HEK293T (cell line): Measurements from ENCODE around the gene DMBX1.

Experiments
- ARNT ChIP-seq: fragments of 450-650 bp; IDR thresholded peaks from 2 replicates; pipeline ENCODE4 v1.6.1; 2017; ENCODE audit warnings: mild to moderate bottlenecking
- BHLHE40 ChIP-seq: fragments of 450-650 bp; IDR thresholded peaks from 2 replicates; pipeline ENCODE4 v1.6.1; 2016; ENCODE audit warnings: mild to moderate bottlenecking, moderate library complexity, borderline replicate concordance
- CTBP1 ChIP-seq: fragments of 450-650 bp; IDR thresholded peaks from 2 replicates; pipeline ENCODE4 v1.6.1; 2016; ENCODE audit warnings: borderline replicate concordance
- ELF4 ChIP-seq: fragments of 450-650 bp; IDR thresholded peaks from 2 replicates; pipeline ENCODE4 v1.6.1; 2017; ENCODE audit warnings: antibody characterized with exemption
- FOXA1 ChIP-seq: fragments of 450-650 bp; IDR thresholded peaks from 2 replicates; pipeline ENCODE4 v1.6.1; 2016; ENCODE audit warnings: mild to moderate bottlenecking
- FOXK2 ChIP-seq: fragments of 450-650 bp; IDR thresholded peaks from 2 replicates; pipeline ENCODE4 v1.6.1; 2016; ENCODE audit warnings: mild to moderate bottlenecking
- FOXM1 ChIP-seq: fragments of 450-650 bp; IDR thresholded peaks from 2 replicates; pipeline ENCODE4 v1.6.1; 2017; ENCODE audit warnings: mild to moderate bottlenecking, borderline replicate concordance
- NFRKB ChIP-seq: fragments of 450-650 bp; IDR thresholded peaks from 2 replicates; pipeline ENCODE4 v1.6.1; 2016; ENCODE audit warnings: mild to moderate bottlenecking, moderate library complexity
- SP1 ChIP-seq: fragments of 450-650 bp; IDR thresholded peaks from 2 replicates; pipeline ENCODE4 v1.6.1; 2017
- TARDBP ChIP-seq: fragments of 450-650 bp; IDR thresholded peaks from 2 replicates; pipeline ENCODE4 v1.6.1; 2016
- ZNF384 ChIP-seq: fragments of 450-650 bp; IDR thresholded peaks from 2 replicates; pipeline ENCODE4 v1.6.1; 2016
- TF ChIP-seq, protein P1 (sequence below): fragments of 450-650 bp; IDR thresholded peaks from 2 replicates; pipeline ENCODE4 v1.6.1; 2016

DNA sequence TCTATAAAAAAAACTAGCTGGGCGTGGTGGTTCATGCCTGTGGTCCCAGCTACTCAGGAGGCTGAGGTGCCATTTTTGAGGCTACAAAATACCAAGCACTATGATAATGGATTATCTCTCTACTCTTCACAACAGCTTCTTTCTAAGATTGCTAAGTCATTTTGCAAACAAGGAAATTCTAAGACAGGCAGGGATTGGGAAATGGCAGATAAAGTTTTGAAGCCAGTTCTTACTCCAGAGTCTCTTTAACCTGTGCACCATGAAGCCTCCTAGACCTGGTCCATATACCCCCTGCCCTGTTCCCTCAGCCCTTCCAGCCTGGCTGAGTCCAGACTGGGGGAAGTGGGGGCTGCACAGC, 39.5 kb upstream of the DMBX1 start:
- no peak for TF ChIP-seq ARNT
- TF ChIP-seq FOXM1 = no peak
- no peak for TF ChIP-seq NFRKB
- no peak for TF ChIP-seq BHLHE40
- no peak for TF ChIP-seq ELF4
- TF ChIP-seq, protein P1, sequence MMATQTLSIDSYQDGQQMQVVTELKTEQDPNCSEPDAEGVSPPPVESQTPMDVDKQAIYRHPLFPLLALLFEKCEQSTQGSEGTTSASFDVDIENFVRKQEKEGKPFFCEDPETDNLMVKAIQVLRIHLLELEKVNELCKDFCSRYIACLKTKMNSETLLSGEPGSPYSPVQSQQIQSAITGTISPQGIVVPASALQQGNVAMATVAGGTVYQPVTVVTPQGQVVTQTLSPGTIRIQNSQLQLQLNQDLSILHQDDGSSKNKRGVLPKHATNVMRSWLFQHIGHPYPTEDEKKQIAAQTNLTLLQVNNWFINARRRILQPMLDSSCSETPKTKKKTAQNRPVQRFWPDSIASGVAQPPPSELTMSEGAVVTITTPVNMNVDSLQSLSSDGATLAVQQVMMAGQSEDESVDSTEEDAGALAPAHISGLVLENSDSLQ = no peak
- TF ChIP-seq FOXA1 = no peak
- no peak for TF ChIP-seq FOXK2
- no peak for TF ChIP-seq SP1
- TF ChIP-seq ZNF384 = no peak
- TF ChIP-seq TARDBP = no peak
- TF ChIP-seq CTBP1 = no peak
